Left forelimb (tissue), 1 donor: ENCODE results near the gene IDH3B.

Experiments
- DNase-seq: peaks from one replicate; pipeline ENCODE4 v3.0.0-alpha.2; 2018; ENCODE audit warnings: low spot score

Gene IDH3B

GRCh38 chr20:2617099-2617714, 46.8 kb downstream of the IDH3B start:
- DNase-seq = no peak

DNA sequence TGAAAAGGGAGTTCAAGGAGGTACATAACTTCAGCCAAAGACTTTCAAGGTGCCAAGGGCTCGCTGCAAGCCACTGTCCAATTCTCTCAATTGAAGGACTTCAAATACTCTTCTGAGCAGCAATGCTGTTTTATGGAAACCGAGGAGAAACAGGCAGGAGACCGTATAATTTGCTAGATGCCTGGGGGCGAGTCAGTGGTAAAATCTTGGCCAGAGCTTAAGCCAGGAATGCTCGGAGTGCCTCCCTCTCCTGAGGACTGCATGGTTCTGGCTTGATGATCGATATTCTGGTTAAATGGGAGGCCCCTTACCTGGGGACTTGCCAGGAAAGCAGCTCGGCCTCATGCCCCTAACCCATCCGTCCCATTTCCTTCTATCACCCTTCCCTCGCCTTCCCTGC, 47.4 kb downstream of the IDH3B start:
- no peak for DNase-seq

DNA sequence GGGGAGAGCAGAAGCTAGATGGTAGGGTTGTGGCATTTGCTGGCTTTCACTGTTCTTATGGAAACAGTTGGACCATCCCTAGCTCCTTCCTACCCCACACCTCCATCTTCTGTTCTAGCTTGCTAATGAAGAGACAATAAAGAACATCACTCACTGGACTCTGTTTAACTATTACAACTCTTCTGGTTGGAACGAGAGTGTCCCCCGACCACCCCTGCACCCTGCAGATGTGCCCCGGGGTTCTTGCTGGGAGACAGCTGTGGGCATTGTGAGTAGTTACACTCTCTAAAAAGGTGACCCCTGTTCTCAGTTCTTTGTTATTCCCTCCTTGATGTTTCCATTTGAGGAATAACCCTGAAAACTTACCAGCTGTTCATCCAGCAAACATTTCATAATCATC, 51.9 kb downstream of the IDH3B start:
- DNase-seq = no peak

DNA sequence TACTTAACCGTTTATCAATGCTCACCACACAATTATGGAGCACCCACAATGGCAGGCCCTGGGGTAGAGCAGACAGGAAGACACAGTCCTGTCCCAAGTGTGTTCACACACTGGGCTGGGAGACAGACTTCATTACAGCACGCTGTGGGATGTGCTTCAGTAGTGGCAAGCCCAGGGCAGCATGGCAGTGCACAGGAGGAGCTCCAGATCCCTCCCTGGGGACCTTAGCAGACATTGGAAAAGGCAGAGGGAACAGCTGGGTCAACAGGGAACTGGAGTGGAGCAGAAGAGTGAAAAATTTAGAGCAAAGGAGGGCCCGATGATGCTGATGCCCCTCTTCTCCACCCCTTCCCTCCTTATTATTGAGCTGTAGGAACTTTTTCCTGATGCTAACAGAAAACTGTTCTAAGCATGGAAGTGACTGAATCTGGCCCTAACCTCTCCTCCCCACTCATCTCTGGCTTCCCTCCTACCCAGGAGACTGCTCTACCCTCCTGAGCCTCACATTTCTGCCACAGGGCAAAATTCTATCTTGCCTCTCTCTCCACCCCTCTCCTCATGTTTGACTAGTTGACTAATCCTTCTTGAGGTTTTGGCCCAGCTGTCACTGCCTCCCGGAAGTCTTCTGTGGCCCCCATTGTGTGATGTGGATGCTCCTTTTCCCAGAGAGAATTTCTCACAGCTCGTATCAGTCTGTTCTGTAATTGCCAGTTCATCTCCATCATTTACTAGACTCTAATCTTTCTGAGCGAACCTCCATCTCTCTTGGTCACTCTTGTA, 52.9 kb downstream of the IDH3B start:
- DNase-seq = no peak

DNA sequence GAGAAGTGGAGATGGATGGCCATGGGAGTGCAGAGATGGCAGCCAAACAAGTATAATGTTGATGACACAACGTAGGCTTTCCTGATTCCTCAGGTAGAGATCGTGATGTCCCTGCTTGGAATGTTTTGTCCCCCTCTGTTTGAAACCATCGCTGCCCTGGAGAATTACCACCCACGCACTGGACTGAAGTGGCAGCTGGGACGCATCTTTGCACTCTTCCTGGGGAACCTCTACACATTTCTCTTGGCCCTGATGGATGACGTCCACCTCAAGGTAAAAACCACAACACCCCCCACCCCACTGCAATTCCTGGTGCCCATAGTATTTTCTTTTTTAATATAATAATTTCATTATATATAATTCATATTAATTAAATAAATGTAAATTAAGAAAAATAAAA, 53.7 kb downstream of the IDH3B start:
- DNase-seq = no peak
